ENCODE data around the gene SMYD3. TPM values are rescaled to one million over a fixed set of nuclear protein-coding genes. Genes with fewer than 3 reads are reported as not detected.

Gene SMYD3
- total RNA-seq, 2 donors from 2014 or later: 16.2 to 16.4 TPM

DNA sequence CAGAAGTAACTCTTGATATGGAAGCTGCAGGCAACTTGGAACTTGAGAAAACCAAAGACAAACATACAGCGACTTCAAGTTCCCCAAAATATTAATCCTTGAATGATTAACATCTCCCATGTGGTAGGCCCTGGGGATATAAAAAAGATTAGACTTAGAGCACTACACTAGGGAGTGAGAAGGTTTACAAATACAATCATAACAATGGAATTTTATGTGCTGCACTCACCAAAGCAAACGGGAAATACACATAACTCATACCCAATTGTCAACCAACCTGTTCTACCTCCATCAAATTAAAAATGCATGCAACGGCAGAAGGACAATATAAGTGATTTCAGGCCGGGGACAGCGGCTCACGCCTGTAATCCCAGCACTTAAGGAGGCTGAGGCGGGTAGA is 3.7 kb downstream of the SMYD3 start:
- DNase-seq: no peak
- TF ChIP-seq, protein P1, sequence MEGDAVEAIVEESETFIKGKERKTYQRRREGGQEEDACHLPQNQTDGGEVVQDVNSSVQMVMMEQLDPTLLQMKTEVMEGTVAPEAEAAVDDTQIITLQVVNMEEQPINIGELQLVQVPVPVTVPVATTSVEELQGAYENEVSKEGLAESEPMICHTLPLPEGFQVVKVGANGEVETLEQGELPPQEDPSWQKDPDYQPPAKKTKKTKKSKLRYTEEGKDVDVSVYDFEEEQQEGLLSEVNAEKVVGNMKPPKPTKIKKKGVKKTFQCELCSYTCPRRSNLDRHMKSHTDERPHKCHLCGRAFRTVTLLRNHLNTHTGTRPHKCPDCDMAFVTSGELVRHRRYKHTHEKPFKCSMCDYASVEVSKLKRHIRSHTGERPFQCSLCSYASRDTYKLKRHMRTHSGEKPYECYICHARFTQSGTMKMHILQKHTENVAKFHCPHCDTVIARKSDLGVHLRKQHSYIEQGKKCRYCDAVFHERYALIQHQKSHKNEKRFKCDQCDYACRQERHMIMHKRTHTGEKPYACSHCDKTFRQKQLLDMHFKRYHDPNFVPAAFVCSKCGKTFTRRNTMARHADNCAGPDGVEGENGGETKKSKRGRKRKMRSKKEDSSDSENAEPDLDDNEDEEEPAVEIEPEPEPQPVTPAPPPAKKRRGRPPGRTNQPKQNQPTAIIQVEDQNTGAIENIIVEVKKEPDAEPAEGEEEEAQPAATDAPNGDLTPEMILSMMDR (IDR thresholded peaks at IDR 0.05): no peak

DNA sequence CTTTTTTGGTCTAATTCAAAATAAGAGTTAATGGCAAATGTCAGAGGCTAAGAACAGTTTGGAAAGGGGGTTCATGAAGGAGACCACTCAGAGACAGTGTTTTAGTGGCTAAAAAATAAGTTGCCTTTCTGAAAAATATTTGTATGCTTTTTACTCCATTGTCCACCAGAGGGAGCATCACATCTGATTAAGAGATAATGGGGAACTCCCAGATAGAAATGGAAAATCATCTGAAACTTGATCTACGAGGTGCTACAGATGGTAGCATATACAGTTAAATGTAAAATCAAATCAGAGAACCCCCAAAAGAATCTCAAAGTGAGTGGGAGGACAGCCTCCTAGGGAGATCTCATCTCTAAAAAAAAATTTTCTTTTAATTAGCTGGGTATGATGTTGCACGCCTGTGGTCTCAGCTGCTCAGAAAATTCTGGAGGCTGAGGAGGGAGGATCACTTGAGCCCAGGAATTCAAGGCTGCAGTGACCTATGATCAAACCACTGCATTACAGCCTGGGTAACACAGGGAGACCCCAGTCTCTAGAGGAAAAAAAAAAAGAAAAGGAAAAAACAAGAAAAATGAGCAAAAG is 9.7 kb downstream of the SMYD3 start:
- Histone ChIP-seq H3K9me3 (no peaks in the 10 kb centered on the region), H3K4me1 (no peaks in the 10 kb centered on the region), H3K36me3 (no peaks in the 10 kb centered on the region), H3K9ac (ENCODE audit: low read depth in 2 of 2, low read length in 2 of 2) (no peak overlapping the region), H3K27me3 (no peaks in the 10 kb centered on the region), H3K4me3 (no peak overlapping the region), H3K27ac (no peak overlapping the region)
- TF ChIP-seq, protein P1 (IDR thresholded peaks at IDR 0.05): peak; percentile 44
- intact Hi-C loops (cut with DNase I): loop anchor here (5.0 to 10.0 kb wide), 3 partner anchors 200 to 1343 kb away; partner anchors contain the start of gene KIF26B
- DNase-seq: no peak

More for the DNA sequence above, 3.7 kb downstream of the SMYD3 start:
- peaks cover 8% of the 10 kb centered on the region for H3K4me1 ChIP-seq
- H3K4me3 ChIP-seq: no peak overlapping the region
- no peak overlapping the region for H3K27ac ChIP-seq
- no peak overlapping the region for H3K9ac ChIP-seq (ENCODE audit: low read depth in 2 of 2, low read length in 2 of 2)
- H3K9me3 ChIP-seq: no peaks in the 10 kb centered on the region
- no peaks in the 10 kb centered on the region for H3K27me3 ChIP-seq
- H3K36me3 ChIP-seq: no peaks in the 10 kb centered on the region
- intact Hi-C loops (cut with DNase I): loop anchor here (10.0 kb wide), 2 partner anchors 61 to 111 kb away; partner anchors contain the start of genes CNST and TFB2M

GRCh38 chr1:246492611-246493245 is 14.4 kb downstream of the SMYD3 start:
- Histone ChIP-seq H3K4me3 (no peak overlapping the region), H3K9me3 (no peaks in the 10 kb centered on the region), H3K27ac (no peak overlapping the region), H3K9ac (ENCODE audit: low read depth in 2 of 2, low read length in 2 of 2) (no peak overlapping the region), H3K4me1 (no peaks in the 10 kb centered on the region), H3K36me3 (no peaks in the 10 kb centered on the region), H3K27me3 (no peaks in the 10 kb centered on the region)
- DNase-seq: peak; percentile 69
- TF ChIP-seq, protein P1 (IDR thresholded peaks at IDR 0.05): peak; percentile 65
- intact Hi-C loops (cut with DNase I): loop anchor here (10.0 kb wide), 1 partner anchor 1338 kb away; the partner anchor contains the start of gene KIF26B

DNA sequence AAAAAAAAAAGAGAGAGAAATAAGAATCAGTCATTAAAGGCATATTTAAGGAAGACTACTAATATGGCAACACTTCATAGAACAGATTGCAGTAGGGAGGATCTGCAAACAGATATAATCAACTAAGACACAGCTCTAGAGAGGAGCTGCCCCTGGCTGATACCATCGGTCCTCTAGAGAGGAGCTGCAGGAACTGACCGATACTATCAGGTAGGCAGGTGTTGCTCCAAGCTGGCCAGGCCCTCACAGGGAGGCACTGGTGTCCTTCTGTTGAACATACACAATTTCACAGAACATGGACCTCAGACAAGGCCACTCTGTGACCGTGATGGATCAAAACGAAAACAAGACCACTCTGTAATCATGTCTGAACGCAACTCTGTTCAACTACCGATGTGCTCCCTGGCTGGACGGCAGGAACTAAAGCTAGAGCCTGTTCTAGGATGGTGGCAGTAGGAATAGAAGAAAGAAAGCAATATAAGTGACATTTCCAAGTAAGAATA is 15.5 kb downstream of the SMYD3 start:
- TF ChIP-seq, protein P1 (IDR thresholded peaks at IDR 0.05): no peak

DNA sequence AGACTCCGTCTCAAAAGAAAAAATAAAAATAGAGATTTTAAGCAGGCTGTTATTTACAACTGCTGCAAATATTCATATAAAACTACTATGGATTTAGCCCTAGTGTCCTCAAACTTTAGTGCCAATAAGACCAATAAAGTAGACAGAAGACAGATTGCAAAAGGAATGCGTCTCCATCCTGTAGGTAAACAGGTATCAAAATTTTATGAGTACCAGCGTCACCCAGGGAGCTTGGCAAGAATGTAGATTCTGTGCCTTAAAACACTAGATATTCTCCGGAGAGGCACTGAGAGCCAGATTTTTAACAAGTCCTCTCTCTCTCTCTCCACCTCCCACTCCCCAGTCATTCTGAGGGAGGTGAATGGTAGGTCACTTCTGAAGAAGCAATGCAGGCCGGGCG is 18.4 kb downstream of the SMYD3 start:
- no peaks in the 10 kb centered on the region for H3K36me3 ChIP-seq
- DNase-seq: no peak
- intact Hi-C loops (cut with DNase I): no loop called here
- H3K27me3 ChIP-seq: no peaks in the 10 kb centered on the region
- H3K4me1 ChIP-seq: no peaks in the 10 kb centered on the region
- H3K9ac ChIP-seq (ENCODE audit: low read depth in 2 of 2, low read length in 2 of 2): no peak overlapping the region
- H3K9me3 ChIP-seq: no peaks in the 10 kb centered on the region
- H3K27ac ChIP-seq: no peak overlapping the region
- TF ChIP-seq, protein P1 (IDR thresholded peaks at IDR 0.05): no peak
- no peak overlapping the region for H3K4me3 ChIP-seq

More for the DNA sequence above, 15.5 kb downstream of the SMYD3 start:
- Histone ChIP-seq H3K9me3 (no peaks in the 10 kb centered on the region), H3K4me1 (no peaks in the 10 kb centered on the region), H3K4me3 (no peak overlapping the region), H3K9ac (ENCODE audit: low read depth in 2 of 2, low read length in 2 of 2) (no peak overlapping the region), H3K27me3 (no peaks in the 10 kb centered on the region), H3K27ac (no peak overlapping the region), H3K36me3 (no peaks in the 10 kb centered on the region)
- intact Hi-C loops (cut with DNase I): loop anchor here (10.0 kb wide), 1 partner anchor 1337 kb away; the partner anchor contains the start of gene KIF26B
- DNase-seq: no peak
